Tibial nerve (tissue), 4 donors: ENCODE results near the gene PLEKHG4B. TPM values are rescaled to one million over a fixed set of nuclear protein-coding genes. Genes with fewer than 3 reads are reported as not detected.

Source experiments
- DNase-seq, 2 donors: peaks; one replicate each; pipeline ENCODE4 v3.0.0-alpha.2; 2019; ENCODE audit warnings: low spot score in 2 of 2
- H3K27ac ChIP-seq, 4 donors: fragments of 200-600 bp; sonication (generic) in 3 of 4; one replicate each; pipeline ENCODE4 v1.5.1; 2017 to 2019; ENCODE audit warnings: mild to moderate bottlenecking in 1 of 4
- H3K27me3 ChIP-seq, 2 donors: fragments of 200-600 bp; sonication (generic) in 1 of 2; one replicate each; pipeline versions ENCODE4 v1.5.1 to v1.6.0; 2017 to 2019
- H3K36me3 ChIP-seq, 3 donors: fragments of 200-600 bp; sonication (generic); one replicate each; pipeline ENCODE4 v1.5.1; 2018 to 2019
- H3K4me1 ChIP-seq, 4 donors: fragments of 200-600 bp; sonication (generic) in 3 of 4; one replicate each; pipeline ENCODE4 v1.5.1; 2017 to 2019
- H3K4me3 ChIP-seq, 4 donors: fragments of 200-600 bp; sonication (generic) in 3 of 4; one replicate each; pipeline ENCODE4 v1.5.1; 2017 to 2019; ENCODE audit warnings: mild to moderate bottlenecking in 1 of 4, moderate library complexity in 1 of 4
- H3K9me3 ChIP-seq, 4 donors: fragments of 200-600 bp; sonication (generic) in 3 of 4; one replicate each; pipeline ENCODE4 v1.5.1; 2017 to 2019
- CTCF ChIP-seq, 5 experiments: fragments of 200-600 bp in 3 of 5; fragments of 450-650 bp in 2 of 5; sonication (generic) in 3 of 5; IDR thresholded peaks; one replicate each; pipeline ENCODE4 v1.5.1; 2016 to 2019; ENCODE audit warnings: antibody characterized with exemption in 5 of 5, mild to moderate bottlenecking in 3 of 5, moderate library complexity in 2 of 5
- EP300 ChIP-seq, 2 donors: sonication (generic); formaldehyde crosslinking; IDR thresholded peaks; one replicate each; pipeline ENCODE4 v1.6.1; 2017; ENCODE audit warnings: antibody characterized with exemption in 2 of 2, mild to moderate bottlenecking in 1 of 2
- POLR2A ChIP-seq, 2 donors: fragments of 450-650 bp; IDR thresholded peaks; one replicate each; pipeline ENCODE4 v1.6.1; 2017; ENCODE audit warnings: antibody characterized with exemption in 2 of 2, mild to moderate bottlenecking in 2 of 2, moderate library complexity in 2 of 2
- WGBS, 2 donors: methylation state at CpG; one replicate each; pipeline ENCODE4 v1.1.5; 2018; 5-methylcytosine and 5-hydroxymethylcytosine counted together
- total RNA-seq, 4 donors: library from RNA; depleted of rRNA; stranded (reverse); fragments of >200 nt; gene quantifications; one replicate each; pipeline ENCODE4 v1.1.0, GENCODE V29; 2016

The PLEKHG4B gene
- total RNA-seq, 4 donors from 2014 or later: under 0.01 to 0.42 (median 0.26) TPM

GRCh38 chr5:158807-159447 lies 67.0 kb downstream of the PLEKHG4B start:
- no peaks in the 10 kb centered on the region for H3K36me3 ChIP-seq
- no peaks in the 10 kb centered on the region for H3K27me3 ChIP-seq
- H3K4me1 ChIP-seq: peaks cover 0 to 9% (median 0%) of the 10 kb centered on the region in 4 donors
- no peaks in the 10 kb centered on the region for H3K9me3 ChIP-seq
- no peak for TF ChIP-seq EP300 (IDR thresholded peaks at IDR 0.05)
- TF ChIP-seq POLR2A (IDR thresholded peaks at IDR 0.05): no peak
- no peak for TF ChIP-seq CTCF (IDR thresholded peaks at IDR 0.05)
- 81 to 83% methylated on average over 13 to 17 of the region's 17 CpGs for WGBS, 2 donors
- no peak overlapping the region for H3K4me3 ChIP-seq
- H3K27ac ChIP-seq: no peak overlapping the region
- DNase-seq: no peak

- TF ChIP-seq CTCF (IDR thresholded peaks at IDR 0.05) (no peak), POLR2A (IDR thresholded peaks at IDR 0.05) (no peak), EP300 (IDR thresholded peaks at IDR 0.05) (no peak)
- WGBS, 2 donors: 65 to 68% methylated on average over 19 of the region's 19 CpGs
- no peak for DNase-seq
- Histone ChIP-seq H3K9me3 (no peaks in the 10 kb centered on the region), H3K27ac (no peak overlapping the region), H3K4me1 (peaks cover 0 to 9% (median 0%) of the 10 kb centered on the region in 4 donors), H3K27me3 (no peaks in the 10 kb centered on the region), H3K36me3 (no peaks in the 10 kb centered on the region), H3K4me3 (no peak overlapping the region)
Measured at GRCh38 chr5:159448-160172, 67.6 kb downstream of the PLEKHG4B start.

GRCh38 chr5:160173-160510 lies 68.2 kb downstream of the PLEKHG4B start:
- Histone ChIP-seq H3K36me3 (no peaks in the 10 kb centered on the region), H3K4me3 (no peak overlapping the region), H3K9me3 (no peaks in the 10 kb centered on the region), H3K27me3 (no peaks in the 10 kb centered on the region), H3K27ac (no peak overlapping the region), H3K4me1 (peaks cover 0 to 9% (median 0%) of the 10 kb centered on the region in 4 donors)
- DNase-seq: no peak
- WGBS, 2 donors: 63 to 64% methylated on average over 14 of the region's 14 CpGs
- TF ChIP-seq CTCF (IDR thresholded peaks at IDR 0.05) (no peak), POLR2A (IDR thresholded peaks at IDR 0.05) (no peak), EP300 (IDR thresholded peaks at IDR 0.05) (no peak)

GRCh38 chr5:160921-161802 lies 69.2 kb downstream of the PLEKHG4B start:
- TF ChIP-seq EP300 (IDR thresholded peaks at IDR 0.05): no peak
- no peak for TF ChIP-seq CTCF (IDR thresholded peaks at IDR 0.05)
- no peak for DNase-seq
- no peaks in the 10 kb centered on the region for H3K27me3 ChIP-seq
- H3K4me3 ChIP-seq: no peak overlapping the region
- WGBS, 2 donors: 79% methylated on average over 23 of the region's 23 CpGs
- peaks cover 0 to 9% (median 0%) of the 10 kb centered on the region in 4 donors for H3K4me1 ChIP-seq
- no peaks in the 10 kb centered on the region for H3K36me3 ChIP-seq
- H3K27ac ChIP-seq: no peak overlapping the region
- no peaks in the 10 kb centered on the region for H3K9me3 ChIP-seq

- 90 to 97% methylated on average over 16 to 17 of the region's 17 CpGs for WGBS, 2 donors
- H3K36me3 ChIP-seq: no peaks in the 10 kb centered on the region
- peaks cover 0 to 9% (median 0%) of the 10 kb centered on the region in 4 donors for H3K4me1 ChIP-seq
- no peak for DNase-seq
- no peaks in the 10 kb centered on the region for H3K9me3 ChIP-seq
- no peak overlapping the region for H3K4me3 ChIP-seq
- TF ChIP-seq POLR2A (IDR thresholded peaks at IDR 0.05) (no peak), CTCF (IDR thresholded peaks at IDR 0.05) (no peak), EP300 (IDR thresholded peaks at IDR 0.05) (no peak)
- no peak overlapping the region for H3K27ac ChIP-seq
- no peaks in the 10 kb centered on the region for H3K27me3 ChIP-seq
Measured at GRCh38 chr5:161803-162110, 69.8 kb downstream of the PLEKHG4B start.
